Kidney (tissue), 14 donors: Measurements from ENCODE around the gene KRTAP5-4. TPM values are rescaled to one million over a fixed set of nuclear protein-coding genes. Genes with fewer than 3 reads are reported as not detected.
A peak's percentile ranks its signal among the peaks of the same experiment; 100 is the strongest.

Experiments used
- DNase-seq, 5 donors: peaks; one replicate each; pipeline ENCODE4 v3.0.0-alpha.2; 2013 to 2020
- FAIRE-seq: peaks from 2 replicates; lab custom pipeline; 2012; peaks lifted over from hg19 to GRCh38; lab: Jason Lieb, UNC
- H3K27ac ChIP-seq, 2 donors: one replicate each; pipeline ENCODE4 v1.7.0; 2013; ENCODE audit warnings: low read depth in 2 of 2, low read length in 2 of 2, inconsistent platforms in 1 of 2
- H3K27me3 ChIP-seq: one replicate; pipeline ENCODE4 v1.7.1; 2013; ENCODE audit warnings: low read length, inconsistent platforms; ENCODE audit not compliant: control insufficient read depth, insufficient read depth
- H3K36me3 ChIP-seq, 3 donors: one replicate each; pipeline versions ENCODE4 v1.7.0 to v1.7.1; 2013; ENCODE audit warnings: low read length in 3 of 3, control low read depth in 1 of 3, inconsistent platforms in 1 of 3; ENCODE audit not compliant: insufficient read depth in 3 of 3, control insufficient read depth in 2 of 3
- H3K4me1 ChIP-seq, 3 donors: one replicate each; pipeline versions ENCODE4 v1.7.0 to v1.7.1; 2013; ENCODE audit warnings: low read length in 3 of 3, inconsistent platforms in 1 of 3, low read depth in 1 of 3; ENCODE audit not compliant: control insufficient read depth in 2 of 3, insufficient read depth in 2 of 3
- H3K4me3 ChIP-seq, 3 donors: one replicate each; pipeline versions ENCODE4 v1.7.0 to v1.8.1; 2013; ENCODE audit warnings: low read length in 3 of 3, control low read depth in 1 of 3, inconsistent platforms in 1 of 3
- H3K9ac ChIP-seq, 3 donors: one replicate each; pipeline versions ENCODE4 v1.7.0 to v1.7.1; 2013; ENCODE audit warnings: low read length in 3 of 3, control low read depth in 1 of 3, inconsistent platforms in 1 of 3
- H3K9me3 ChIP-seq, 3 donors: one replicate each; pipeline versions ENCODE4 v1.7.0 to v1.7.1; 2013; ENCODE audit warnings: low read length in 3 of 3, control low read depth in 1 of 3, inconsistent platforms in 1 of 3; ENCODE audit not compliant: control insufficient read depth in 2 of 3, insufficient read depth in 1 of 3
- intact Hi-C: fragments of 100-400 bp; cut with DNase I; formaldehyde crosslinking; loops from one replicate; pipeline ENCODE4 v1.11.1; 2022
- polyA plus RNA-seq: library from polyadenylated mRNA; stranded (reverse); fragments of 350-450 nt; fragmentation: Illumina TruSeq; extraction: RNeasy Lipid Tissue Mini Kit (QIAGEN cat#74804); gene quantifications from one replicate; pipeline ENCODE4 v1.2.3, GENCODE V29; 2014; ENCODE audit warnings: low read depth, low replicate concordance; ENCODE audit not compliant: insufficient read depth
- total RNA-seq: library from RNA; stranded (reverse); fragmentation: NEBNext Ultra II Directional; extraction: Animal tissue kit (Norgen Biotek cat#: 25700); gene quantifications from one replicate; pipeline ENCODE4 v1.2.1, GENCODE V29; 2021
- TF ChIP-seq, protein P1 (sequence below): IDR thresholded peaks from 3 replicates; pipeline ENCODE4 v1.5.1; 2012; ENCODE audit warnings: mild to moderate bottlenecking, moderate library complexity, borderline replicate concordance; ENCODE audit not compliant: insufficient read depth; ENCODE audit errors: extremely low read depth
- donor health status: control.
- donor health status: control.
- donor health status: control.
- donor health status: control.
- donor health status: control.
- donor health status: DM: yes; HTN: yes; CAD: no.
- donor health status: Normal renal cell carcinoma (clear cell type).

The KRTAP5-4 gene
- total and polyA plus RNA-seq, 2 donors from 2014 or later = not detected

DNA sequence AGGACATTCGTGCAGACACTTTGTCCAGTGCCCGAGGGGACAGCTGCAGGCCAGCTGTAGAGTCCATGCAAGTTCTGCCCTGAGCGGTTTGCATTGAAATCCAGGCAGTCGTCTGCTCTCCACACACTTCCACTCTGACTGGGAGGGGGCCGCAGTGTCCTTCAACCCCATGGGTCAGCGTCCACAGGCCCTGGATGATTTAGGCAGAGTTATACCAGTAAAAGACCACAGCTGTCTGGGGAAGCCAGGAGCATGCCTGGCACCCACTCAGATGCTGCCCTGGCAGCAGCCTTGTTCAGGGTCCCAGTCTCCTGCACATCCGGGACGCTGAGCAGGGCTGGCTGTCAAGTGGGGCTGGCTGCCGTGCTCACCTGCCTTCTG lies 34.1 kb upstream of the KRTAP5-4 start:
- Histone ChIP-seq H3K9ac (no peak overlapping the region), H3K9me3 (no peaks in the 10 kb centered on the region), H3K27ac (no peak overlapping the region), H3K27me3 (no peaks in the 10 kb centered on the region), H3K4me1 (peaks cover 0 to 8% (median 0%) of the 10 kb centered on the region in 3 donors), H3K36me3 (no peaks in the 10 kb centered on the region), H3K4me3 (no peak overlapping the region)
- intact Hi-C loops = loop anchor here (10.0 kb wide), 1 partner anchor 499 kb away; no protein-coding TSS in a partner anchor
- FAIRE-seq = no peak
- DNase-seq = peak in 1 of 5 donors; percentile 75
- TF ChIP-seq, protein P1, sequence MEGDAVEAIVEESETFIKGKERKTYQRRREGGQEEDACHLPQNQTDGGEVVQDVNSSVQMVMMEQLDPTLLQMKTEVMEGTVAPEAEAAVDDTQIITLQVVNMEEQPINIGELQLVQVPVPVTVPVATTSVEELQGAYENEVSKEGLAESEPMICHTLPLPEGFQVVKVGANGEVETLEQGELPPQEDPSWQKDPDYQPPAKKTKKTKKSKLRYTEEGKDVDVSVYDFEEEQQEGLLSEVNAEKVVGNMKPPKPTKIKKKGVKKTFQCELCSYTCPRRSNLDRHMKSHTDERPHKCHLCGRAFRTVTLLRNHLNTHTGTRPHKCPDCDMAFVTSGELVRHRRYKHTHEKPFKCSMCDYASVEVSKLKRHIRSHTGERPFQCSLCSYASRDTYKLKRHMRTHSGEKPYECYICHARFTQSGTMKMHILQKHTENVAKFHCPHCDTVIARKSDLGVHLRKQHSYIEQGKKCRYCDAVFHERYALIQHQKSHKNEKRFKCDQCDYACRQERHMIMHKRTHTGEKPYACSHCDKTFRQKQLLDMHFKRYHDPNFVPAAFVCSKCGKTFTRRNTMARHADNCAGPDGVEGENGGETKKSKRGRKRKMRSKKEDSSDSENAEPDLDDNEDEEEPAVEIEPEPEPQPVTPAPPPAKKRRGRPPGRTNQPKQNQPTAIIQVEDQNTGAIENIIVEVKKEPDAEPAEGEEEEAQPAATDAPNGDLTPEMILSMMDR = no peak

- intact Hi-C loops = loop anchor here (10.0 kb wide), 1 partner anchor 499 kb away; no protein-coding TSS in a partner anchor
- Histone ChIP-seq H3K27ac (no peak overlapping the region), H3K9me3 (no peaks in the 10 kb centered on the region), H3K4me1 (peaks cover 0 to 8% (median 0%) of the 10 kb centered on the region in 3 donors), H3K9ac (no peak overlapping the region), H3K36me3 (no peaks in the 10 kb centered on the region), H3K4me3 (no peak overlapping the region), H3K27me3 (no peaks in the 10 kb centered on the region)
- DNase-seq (peak in 1 of 5 donors; percentile 51), FAIRE-seq (no peak)
- TF ChIP-seq, protein P1 = no peak
Measured at GRCh38 chr11:1655168-1656060, 33.5 kb upstream of the KRTAP5-4 start.

- TF ChIP-seq, protein P1 = no peak
- Histone ChIP-seq H3K9ac (no peak overlapping the region), H3K4me3 (no peak overlapping the region), H3K27me3 (no peaks in the 10 kb centered on the region), H3K9me3 (no peaks in the 10 kb centered on the region), H3K4me1 (peaks cover 0 to 10% (median 0%) of the 10 kb centered on the region in 3 donors), H3K27ac (no peak overlapping the region), H3K36me3 (no peaks in the 10 kb centered on the region)
- peak in 3 of 5 donors; percentile 39 to 70 (median 70) for DNase-seq
- no peak for FAIRE-seq
- intact Hi-C loops = loop anchor here (10.0 kb wide), 1 partner anchor 500 kb away; no protein-coding TSS in a partner anchor
Measured at GRCh38 chr11:1654388-1655167, 32.6 kb upstream of the KRTAP5-4 start.
